Ureter (tissue), 1 donor: ENCODE data around the gene SLC7A6. TPM values are rescaled to one million over a fixed set of nuclear protein-coding genes. Genes with fewer than 3 reads are reported as not detected.

Source experiments
- DNase-seq: peaks from one replicate; pipeline ENCODE4 v3.0.0-alpha.2; 2020; ENCODE audit warnings: low spot score
- total RNA-seq: library from RNA; stranded (reverse); gene quantifications from one replicate; pipeline ENCODE4 v1.2.4, GENCODE V29; 2023
- donor health status: DM: yes; HTN: yes; CAD: no.

Gene SLC7A6
- total RNA-seq, 1 donor from 2014 or later = 29.4 TPM

- no peak for DNase-seq
Measured at GRCh38 chr16:68235108-68235886, 29.0 kb upstream of the SLC7A6 start.

- DNase-seq = no peak
Measured at GRCh38 chr16:68235887-68236136, 28.5 kb upstream of the SLC7A6 start, which contains the start of gene ESRP2. Gene ESRP2 (minus strand): TSS chr16:68236127. CDS start chr16:68236045, 82 bp downstream.

- DNase-seq = peak; percentile 87
Measured at GRCh38 chr16:68236137-68236825, 28.0 kb upstream of the SLC7A6 start.

- no peak for DNase-seq
Measured at GRCh38 chr16:68236826-68237242, 27.5 kb upstream of the SLC7A6 start.

GRCh38 chr16:68237243-68238028 is 26.9 kb upstream of the SLC7A6 start:
- peak; percentile 99 for DNase-seq

GRCh38 chr16:68238029-68238345 is 26.3 kb upstream of the SLC7A6 start:
- no peak for DNase-seq

- no peak for DNase-seq
Measured at GRCh38 chr16:68242085-68242484, 22.2 kb upstream of the SLC7A6 start.

GRCh38 chr16:68242926-68243858 is 21.1 kb upstream of the SLC7A6 start:
- DNase-seq = no peak

- DNase-seq = no peak
Measured at GRCh38 chr16:68244481-68244902, 19.8 kb upstream of the SLC7A6 start.

GRCh38 chr16:68244903-68245853 is 19.1 kb upstream of the SLC7A6 start, which contains the start of gene PLA2G15:
Gene PLA2G15 (plus strand): TSS chr16:68245373. CDS start chr16:68245427, 54 bp downstream.
- peak; percentile 98 for DNase-seq

- DNase-seq = no peak
Measured at GRCh38 chr16:68246121-68246520, 18.2 kb upstream of the SLC7A6 start.

GRCh38 chr16:68246666-68247065 is 17.7 kb upstream of the SLC7A6 start:
- no peak for DNase-seq

GRCh38 chr16:68247400-68247799 is 16.9 kb upstream of the SLC7A6 start:
- DNase-seq = no peak

GRCh38 chr16:68247932-68248331 is 16.4 kb upstream of the SLC7A6 start:
- no peak for DNase-seq

- no peak for DNase-seq
Measured at GRCh38 chr16:68249371-68249770, 15.0 kb upstream of the SLC7A6 start.

- no peak for DNase-seq
Measured at GRCh38 chr16:68250951-68251350, 13.4 kb upstream of the SLC7A6 start.

GRCh38 chr16:68251832-68252231 is 12.5 kb upstream of the SLC7A6 start:
- no peak for DNase-seq

GRCh38 chr16:68252383-68252782 is 11.9 kb upstream of the SLC7A6 start:
- no peak for DNase-seq

- no peak for DNase-seq
Measured at GRCh38 chr16:68253721-68254120, 10.6 kb upstream of the SLC7A6 start.

GRCh38 chr16:68255712-68256111 is 8.6 kb upstream of the SLC7A6 start:
- no peak for DNase-seq
